NCI-H2107 (cell line): ENCODE data around the gene LEMD3.

Experiments
- DNase-seq: peaks from one replicate; lab custom pipeline; 2025; lab: John Stamatoyannopoulos, UW

LEMD3 gene

DNA sequence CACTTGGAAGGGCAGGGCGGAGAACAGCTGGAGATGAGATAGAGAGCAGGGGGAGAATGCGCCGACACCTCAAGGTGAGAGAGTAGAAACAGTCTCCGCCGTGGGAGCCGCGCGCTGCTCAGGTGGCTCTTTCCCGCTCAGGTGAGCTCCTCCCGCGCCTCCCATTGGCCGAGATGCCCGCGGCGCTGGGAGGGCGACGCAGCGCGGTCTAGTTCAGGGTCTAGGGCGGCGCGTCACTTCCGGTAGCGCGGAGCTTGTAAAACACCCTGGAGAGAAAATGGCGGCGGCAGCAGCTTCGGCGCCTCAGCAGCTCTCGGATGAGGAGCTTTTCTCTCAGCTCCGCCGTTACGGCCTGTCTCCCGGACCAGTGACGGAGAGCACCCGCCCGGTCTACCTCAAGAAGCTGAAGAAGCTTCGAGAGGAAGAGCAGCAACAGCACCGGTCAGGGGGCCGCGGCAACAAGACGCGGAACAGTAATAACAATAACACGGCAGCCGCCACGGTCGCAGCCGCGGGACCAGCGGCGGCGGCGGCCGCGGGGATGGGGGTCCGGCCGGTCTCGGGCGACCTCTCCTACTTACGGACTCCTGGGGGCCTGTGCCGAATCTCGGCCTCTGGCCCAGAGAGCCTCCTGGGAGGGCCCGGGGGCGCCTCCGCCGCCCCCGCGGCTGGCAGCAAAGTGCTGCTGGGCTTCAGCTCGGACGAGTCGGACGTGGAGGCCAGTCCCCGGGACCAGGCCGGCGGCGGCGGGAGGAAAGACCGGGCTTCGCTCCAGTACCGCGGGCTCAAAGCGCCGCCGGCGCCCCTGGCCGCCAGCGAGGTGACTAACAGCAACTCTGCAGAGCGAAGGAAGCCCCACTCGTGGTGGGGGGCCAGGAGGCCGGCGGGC is at the start of gene LEMD3:
LEMD3 (plus strand) TSS at position 264 of the 889 bp plus-strand sequence; CDS start at position 278, 14 bp downstream.
- DNase-seq, result peak; percentile 96

DNA sequence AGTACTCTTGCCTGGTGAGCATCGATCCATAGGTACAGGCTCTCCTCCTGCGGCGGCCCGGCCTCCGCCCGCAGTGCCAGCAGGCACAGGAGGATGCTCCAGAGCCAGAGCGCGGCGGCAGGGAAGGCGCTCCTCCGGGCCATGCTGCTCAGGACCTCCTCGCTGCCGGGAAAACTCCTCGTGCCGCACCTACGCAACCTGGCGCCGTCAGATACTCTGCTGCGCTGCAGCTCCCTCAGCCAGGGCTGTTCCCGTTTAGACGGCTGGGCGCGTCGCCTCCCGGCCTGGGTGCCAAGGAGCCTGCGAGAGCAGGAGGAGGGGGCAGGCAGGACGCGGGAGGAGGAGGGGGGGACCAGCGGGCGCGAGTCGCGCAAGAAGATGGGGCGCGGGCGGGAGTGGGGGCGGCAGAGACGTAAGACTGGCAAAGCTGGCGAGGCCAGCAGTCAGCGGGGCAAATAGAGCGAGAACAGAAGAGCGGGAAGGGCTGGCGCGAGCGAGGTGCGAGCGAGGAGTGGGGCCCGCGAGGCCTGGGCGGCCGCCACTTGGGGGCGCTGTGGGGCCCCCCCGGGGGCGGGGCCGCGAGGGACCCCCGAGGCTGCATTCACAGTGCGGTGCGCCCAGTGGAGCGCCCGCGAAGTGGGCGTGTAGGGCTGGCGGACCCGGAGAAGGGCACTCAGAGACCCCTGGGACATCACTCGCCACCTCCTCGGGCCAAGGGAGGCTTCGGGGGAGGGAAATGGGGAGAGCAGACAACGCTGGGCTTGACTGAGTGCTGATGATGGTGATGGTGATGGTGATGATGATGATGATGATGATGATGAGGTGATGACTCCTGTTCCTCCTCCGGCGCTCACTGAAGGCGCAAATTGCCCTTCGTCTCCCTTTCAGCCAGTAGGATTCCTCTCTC is 48.1 kb upstream of the LEMD3 start, which contains the start of gene WIF1:
WIF1 (minus strand) TSS at position 257 of the 907 bp plus-strand sequence; CDS start at position 143, 114 bp downstream.
- DNase-seq, result peak; percentile 14

DNA sequence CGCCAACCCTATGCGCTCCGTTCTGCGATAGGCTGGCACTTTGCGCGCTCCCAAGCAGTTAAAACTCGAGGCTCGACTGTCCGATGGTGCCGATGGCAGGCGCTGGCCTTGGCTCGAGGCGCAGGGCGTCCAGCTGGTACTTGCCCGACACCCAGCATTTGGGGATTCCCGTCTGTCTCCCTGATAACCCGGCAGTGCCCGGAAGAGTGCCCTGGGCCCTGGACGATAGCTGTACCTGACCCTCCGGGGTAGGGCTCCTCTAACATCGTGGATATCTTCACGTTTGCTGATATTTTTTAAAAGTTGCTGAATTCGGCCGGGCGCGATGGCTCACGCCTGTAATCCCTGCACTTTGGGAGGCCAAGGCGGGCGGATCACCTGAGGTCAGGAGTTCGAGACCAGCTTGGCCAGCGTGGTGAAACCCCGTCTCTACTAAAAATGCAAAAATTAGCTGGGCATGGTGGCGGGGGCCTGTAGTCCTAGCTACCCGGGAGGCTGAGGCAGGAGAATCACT is 47.4 kb upstream of the LEMD3 start:
- no peak for DNase-seq

DNA sequence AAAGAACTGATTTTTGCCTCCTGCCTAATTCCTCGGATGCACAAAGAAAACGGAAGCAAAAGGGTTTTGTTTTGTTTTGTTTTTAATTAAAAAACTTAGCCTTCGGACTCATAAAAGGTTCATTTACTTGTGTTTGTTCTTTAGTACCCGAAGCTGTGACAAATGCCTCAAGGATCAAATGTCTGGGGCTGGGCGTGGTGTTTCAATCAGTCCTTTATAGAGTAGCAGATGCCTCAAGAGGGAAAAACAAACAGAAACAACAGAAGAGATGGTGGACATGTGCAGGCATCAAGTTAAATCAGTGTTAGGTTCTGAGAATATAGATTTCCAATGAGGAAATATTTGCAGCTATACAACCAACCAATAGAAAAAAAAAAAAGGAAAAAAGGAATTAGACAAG is 46.7 kb upstream of the LEMD3 start:
- no peak for DNase-seq

DNA sequence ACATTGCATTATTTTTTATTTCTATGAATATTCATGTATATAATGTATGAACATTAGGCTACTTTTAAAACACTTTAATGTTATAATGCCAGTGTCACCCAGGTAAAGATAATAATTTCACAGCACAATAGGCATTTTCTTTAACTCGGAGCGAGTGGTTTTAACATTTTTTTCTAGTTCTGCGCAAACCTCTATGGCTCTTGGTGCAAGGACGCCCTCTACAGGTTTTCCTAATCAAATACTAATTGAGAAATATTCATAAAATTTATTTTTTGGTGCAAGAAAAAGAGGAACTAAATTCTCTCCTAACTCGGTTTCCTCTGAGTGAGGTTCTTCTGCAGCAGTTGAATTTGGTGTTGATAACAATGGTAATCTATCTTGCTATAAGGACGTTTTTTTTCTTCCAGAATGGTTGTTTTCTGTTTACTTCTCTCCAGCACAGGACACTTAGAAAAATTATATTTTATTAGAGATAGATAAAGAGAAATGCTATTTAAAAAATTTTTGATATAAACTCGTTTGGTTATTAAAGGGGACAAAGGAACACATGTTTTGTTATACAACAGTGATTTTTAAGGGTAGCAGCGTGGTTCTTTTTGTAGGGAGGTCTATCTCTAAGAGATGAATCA is 45.8 kb upstream of the LEMD3 start:
- no peak for DNase-seq

DNA sequence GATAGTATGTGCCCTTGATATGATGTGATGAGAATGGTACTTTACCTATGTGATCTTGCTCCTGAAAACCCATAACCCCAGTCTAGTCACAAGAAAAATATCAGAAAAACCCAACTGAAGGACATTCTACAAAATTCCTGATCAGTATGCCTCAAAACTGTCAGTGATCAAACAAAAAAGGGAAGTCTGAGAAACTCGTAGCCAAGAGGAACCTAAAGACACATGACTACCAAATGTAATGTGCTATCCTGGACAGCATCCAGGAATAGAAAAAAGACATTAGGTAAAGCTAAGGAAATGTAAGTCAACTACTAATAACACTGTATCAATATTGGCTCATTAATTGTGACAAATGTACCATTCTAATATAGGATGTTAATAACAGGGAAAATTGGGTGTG is 44.1 kb upstream of the LEMD3 start:
- no peak for DNase-seq

DNA sequence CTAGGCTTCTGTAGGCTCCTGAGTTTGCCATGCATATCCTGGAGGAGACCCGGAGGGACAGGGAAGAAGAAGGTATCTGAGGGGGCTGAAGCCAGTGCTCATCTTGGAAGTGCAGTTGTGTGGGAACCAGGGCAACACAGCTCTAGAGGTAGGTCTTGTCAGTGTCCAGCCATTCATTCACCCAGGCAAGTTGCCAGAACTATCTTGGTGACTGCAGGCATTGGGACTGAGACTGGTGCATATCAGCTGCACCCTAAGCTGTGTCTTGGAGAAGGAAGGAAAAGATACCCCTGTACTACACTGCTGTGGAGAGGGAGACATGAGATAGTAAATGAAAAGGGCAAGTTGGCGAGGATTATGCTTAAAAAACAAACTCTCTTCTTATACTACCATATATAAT is 43.4 kb upstream of the LEMD3 start:
- no peak for DNase-seq

DNA sequence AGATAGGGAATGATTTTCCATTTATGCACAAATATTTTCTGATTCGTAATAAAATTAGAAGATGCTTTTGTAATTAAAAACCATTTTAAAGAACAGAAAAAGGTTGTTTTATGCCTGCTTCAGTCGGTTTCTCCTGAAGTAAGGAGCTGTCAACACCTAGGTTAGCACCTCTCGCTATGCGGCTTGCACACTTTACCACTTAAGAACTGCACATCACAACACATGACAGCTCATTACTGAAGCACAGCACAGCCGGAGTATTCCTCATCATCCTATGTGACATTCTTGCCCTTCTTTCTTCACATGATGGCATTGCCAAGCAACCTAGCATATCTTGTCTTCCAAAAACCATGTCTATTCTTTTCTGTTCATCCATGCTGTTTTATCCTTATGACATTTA is 42.9 kb upstream of the LEMD3 start:
- no peak for DNase-seq

DNA sequence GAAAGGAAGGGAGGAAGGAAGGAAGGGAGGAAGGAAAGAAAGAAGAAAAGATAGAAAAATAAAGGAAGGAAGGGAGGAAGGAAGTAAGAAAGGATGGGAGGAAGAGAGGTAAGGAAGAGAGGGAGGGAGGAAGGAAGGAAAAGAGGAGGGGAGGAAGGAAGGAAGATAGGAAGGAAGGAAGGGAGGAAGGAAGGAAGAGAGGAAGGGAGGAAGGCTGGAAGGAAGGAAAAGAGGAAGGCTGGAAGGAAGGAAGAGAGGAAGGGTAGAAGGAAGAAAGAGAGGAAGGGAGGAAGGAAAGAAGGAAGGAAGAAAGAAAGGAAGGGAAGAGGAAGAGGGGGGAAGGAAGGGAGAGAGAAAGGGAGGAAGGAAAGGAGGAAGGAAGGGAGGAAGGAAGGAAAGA is 35.5 kb upstream of the LEMD3 start:
- DNase-seq, result no peak

DNA sequence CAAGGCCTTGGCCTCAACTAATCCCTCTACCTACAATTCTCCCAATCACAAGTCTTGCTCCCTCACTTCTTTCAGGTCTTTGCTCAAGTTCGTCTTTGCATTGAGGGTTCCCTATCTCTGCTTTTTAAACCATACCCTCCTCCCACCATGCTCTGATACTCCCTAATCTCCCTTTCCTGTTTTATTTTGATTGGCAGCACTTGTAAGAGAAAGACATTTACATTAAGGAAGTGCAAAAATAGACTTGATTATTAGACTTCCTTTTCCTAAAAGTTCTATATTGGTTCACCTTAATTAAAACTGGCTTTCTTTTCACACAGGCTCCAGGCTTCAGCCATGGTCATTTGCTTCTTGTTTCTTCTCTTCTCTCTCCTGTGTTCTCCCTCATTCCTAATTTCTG is 30.0 kb upstream of the LEMD3 start:
- no peak for DNase-seq

DNA sequence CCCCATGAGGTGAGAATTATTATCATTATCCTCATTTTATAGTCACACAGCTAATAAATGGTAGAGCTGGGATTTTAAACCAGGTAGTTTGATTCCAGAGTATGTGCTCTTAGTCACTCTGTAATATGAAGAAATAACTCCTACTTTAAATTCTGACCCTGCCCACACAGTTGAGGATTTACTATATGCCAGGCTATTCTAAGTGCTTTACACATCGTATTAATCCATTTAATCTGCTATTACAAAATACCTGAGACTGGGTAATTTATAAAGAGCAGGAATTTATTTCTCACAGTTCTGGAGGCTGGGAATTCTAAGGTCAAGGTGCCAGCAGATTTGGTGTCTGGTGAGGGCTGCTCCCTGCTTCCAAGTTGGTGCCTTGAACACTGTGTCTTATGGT is 28.6 kb upstream of the LEMD3 start:
- DNase-seq, result no peak

DNA sequence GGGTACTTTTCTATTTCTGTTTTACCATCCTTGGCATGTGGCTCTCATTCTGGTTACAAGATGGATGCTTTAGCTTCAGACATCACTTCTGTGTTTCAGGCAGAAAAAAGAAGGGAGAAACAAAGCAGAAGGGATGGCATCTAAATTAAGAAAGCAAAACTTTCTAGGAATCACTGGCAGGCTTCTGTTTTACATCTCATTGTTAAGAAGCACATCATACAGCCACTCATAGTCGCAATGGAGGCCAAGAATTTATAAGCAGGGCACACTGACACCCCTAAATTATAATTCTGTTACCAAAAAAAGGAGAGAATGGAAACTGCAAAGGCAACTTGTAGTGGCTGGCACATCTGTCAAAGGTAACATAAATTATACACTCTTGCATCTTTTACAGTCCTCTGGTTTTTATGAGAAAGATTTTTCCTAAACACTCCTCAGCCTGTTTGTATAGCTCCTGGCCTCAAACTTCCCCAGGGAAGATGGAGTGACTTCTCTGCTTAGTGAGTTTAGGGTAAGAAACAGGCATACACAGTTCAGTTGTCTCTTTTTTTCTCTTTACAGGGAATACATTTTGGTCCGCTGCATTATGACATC is 22.0 kb upstream of the LEMD3 start:
- no peak for DNase-seq

DNA sequence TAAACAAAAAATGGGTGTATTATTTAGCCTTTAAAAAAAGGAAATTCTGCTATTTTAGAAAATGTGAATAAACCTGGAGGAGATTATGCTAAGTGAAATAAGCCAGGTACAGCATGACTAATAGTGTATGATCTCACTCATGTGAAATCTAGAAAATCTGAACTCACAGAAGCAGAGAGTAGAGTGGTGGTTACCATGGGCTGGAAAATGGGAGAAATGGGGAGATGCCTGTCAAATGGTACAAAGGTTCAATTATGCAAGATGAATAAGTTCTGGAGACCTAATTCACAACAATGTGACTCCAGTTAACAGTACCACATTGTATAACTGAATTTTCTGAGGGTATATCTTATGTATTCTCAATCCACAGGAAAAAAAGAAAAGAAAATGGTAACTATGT is 17.4 kb upstream of the LEMD3 start:
- no peak for DNase-seq

DNA sequence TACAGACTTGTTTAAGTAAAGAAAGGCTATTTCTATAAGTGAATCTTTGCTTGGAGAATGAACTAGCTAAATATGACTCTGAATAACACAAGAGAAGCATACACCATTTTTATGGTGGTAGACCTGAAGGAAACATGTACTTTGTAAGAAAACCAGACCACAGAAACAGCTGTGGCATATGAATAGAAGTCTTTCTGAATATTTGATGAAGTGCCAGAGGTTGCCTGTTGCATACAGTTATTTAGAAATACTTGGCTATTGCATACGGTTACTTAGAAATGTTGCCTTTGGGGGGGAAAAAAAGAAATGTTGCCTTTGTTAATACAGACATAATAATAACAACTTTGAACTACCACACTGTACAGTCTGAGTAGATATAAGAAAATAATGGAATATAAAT is 16.8 kb upstream of the LEMD3 start:
- DNase-seq, result no peak

DNA sequence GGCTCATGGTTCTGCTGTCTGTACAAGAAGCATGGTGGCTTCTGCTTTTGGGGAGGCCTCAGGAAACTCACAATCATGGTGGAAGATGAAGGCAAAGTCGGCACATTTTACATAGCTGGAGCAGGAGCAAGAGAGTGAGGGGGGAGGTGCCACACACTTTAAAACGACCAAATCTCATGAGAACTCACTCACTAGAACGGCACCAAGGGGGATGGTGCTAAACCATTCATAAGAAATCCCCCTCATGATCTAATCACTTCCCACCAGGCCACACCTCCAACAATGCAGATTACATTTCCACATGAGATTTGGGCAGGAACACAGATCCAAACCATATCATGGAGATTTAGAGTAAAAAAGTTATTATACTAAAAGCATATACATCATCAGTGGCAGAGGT is 13.6 kb upstream of the LEMD3 start:
- DNase-seq, result no peak

DNA sequence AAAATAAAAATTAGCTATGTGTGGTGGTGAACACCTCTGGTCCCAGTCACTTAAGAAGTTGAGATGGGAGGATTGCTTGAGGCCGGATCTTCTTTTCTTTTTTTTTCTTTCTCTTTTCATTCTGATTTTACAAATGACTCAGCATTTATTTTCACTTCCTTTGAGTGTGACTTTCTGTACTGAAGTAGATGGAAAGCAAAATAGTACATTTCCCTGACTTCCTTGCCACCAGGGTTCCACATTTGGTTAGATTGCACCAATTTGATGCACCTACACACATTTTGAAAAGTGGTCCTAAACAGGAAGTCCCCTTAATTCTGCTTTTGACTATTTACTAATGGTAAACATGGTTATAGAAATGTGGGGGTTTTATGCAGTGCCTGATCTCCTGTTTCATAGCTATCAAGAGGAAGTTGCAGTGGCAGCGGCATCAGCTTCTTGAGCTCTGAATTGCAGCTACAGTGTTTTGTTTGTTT is 13.0 kb upstream of the LEMD3 start:
- no peak for DNase-seq

DNA sequence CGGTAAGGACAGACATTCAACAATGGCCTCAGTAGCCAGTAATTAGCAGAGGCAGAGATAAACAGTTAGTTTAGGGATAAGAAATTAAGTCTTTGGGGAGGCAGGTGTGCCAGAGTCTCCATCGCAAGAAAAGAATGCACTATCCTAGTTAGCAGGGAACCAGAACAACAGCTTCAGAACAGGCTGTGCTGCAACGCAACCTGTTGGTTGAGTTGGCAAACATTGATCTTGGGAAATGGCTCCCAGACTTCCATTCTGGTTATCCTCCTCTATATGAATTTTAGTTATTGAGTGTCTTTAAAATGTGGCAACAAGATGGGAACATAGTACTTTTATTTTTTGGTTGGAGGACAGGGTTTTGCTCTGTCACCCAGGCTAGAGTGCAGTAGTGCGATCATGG is 12.3 kb upstream of the LEMD3 start:
- no peak for DNase-seq

DNA sequence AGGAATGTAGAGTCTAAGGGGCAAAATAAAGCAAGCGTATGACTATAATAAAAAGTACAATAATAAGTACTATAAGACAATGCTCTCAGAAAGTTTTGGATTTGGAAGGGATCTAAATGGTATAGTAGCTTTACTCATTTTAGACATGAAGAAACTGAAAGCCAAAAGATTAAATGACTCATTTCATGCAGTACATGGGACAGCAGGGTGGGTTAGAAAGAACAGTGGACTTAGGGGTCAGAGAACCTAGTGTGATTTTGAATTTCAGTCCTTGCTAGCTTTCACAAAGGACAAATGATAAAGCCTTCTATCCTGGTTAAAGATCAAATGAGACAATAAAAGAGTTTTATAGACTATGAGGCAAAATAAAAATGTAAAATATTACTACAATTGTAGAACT is 6.8 kb upstream of the LEMD3 start:
- DNase-seq, result no peak

DNA sequence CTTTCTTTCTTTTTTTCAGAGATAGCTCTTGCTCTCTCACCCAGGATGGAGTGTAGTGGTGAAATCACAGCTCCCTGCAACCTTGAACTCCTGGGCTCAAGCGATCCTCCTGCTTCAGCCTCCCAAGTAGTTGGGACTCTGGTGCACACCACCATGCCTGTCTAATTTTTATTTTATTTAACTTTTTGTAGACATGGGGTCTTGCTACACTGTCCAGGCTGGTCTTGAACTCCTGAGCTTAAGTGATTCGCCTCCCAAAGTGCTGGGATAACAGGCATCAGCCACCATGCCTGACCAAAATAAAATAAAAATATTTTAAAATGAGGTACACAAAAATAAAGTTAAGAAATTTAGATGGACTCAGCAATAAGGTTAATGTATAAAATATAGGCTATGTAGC is 5.1 kb upstream of the LEMD3 start:
- no peak for DNase-seq

DNA sequence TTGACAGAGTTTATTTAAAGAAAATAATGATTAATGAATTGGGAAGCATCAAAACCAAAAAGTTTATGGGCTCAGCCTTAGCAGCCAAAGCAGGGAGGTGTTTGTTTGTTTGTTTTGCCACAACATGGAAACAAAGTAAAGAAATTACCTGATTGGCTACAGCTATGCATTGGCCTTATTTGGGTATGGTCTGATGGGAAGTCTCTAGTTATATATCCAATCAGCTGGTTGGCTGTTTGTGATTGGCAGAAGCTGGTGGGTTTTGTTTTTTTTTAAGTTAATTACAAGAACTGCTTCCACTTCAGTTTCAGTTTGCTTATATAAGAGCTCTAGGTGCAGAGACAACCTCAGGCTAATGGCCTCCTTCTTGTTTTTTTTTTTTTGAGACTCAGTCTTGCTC is 4.6 kb upstream of the LEMD3 start:
- DNase-seq, result no peak

DNA sequence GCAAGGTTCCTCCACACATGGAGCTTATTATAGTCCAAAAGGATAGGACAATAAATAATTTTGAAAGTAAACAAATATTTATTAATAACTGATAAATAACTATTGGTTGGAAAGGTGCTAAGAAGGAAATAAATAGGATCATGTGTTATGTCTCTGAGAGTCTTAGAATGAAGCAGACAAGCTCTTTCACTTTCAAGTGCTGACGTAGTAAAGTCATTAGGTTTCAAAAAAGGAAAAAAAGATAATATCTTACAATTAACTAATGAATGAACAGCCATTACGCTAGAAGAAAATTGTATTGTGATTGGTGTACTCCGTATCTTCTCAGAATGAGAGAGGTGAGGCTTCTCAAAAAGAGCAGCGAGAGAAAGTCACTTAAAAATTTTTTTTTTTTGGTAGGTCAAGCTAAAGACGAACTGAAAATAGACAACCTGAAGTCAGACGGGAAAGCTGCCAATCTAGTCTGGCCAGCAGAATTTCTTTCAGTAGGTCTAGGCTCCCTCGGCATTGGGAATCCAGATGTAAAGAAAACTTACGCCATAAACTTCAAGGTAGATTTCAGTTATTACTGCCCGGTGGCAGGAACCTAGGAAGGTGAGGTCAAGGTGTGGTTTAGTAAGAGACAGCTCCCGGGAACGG is 583 bp upstream of the LEMD3 start:
- no peak for DNase-seq
